Memory B cell (primary cell): ENCODE measurements around the gene PPARG.
"Not testable (repeated sequence)": the region's sequence is repeated elsewhere in the genome, so short reads cannot be mapped to it uniquely, and the experiment has no call there.

Experiments
- ATAC-seq: fragments of 150-1000 bp; cut with Tn5 transposase; 2 replicates; pipeline ENCODE4 v1.10.0; 2021; ENCODE audit warnings: low read depth, mild to moderate bottlenecking, moderate library complexity
- DNase-seq, 2 donors: peaks; one replicate each; pipeline ENCODE4 v3.0.0; 2022; ENCODE audit warnings: low spot score in 2 of 2
- H3K27ac Mint-ChIP-seq: one replicate; pipeline ENCODE4 v1.8.0; 2022; ENCODE audit warnings: mild to moderate bottlenecking, moderate library complexity, mixed read lengths
- H3K27me3 Mint-ChIP-seq: one replicate; pipeline ENCODE4 v1.8.0; 2022; ENCODE audit warnings: mixed read lengths
- H3K36me3 Mint-ChIP-seq: one replicate; pipeline ENCODE4 v1.8.0; 2022; ENCODE audit warnings: mild to moderate bottlenecking, mixed read lengths
- H3K4me1 Mint-ChIP-seq: one replicate; pipeline ENCODE4 v1.8.0; 2022; ENCODE audit warnings: mixed read lengths
- H3K4me3 Mint-ChIP-seq: one replicate; pipeline ENCODE4 v1.8.0; 2022; ENCODE audit warnings: mild to moderate bottlenecking, moderate library complexity, mixed read lengths
- H3K9me3 Mint-ChIP-seq: one replicate; pipeline ENCODE4 v1.8.0; 2022; ENCODE audit warnings: mixed read lengths

PPARG gene

GRCh38 chr3:12439161-12439940, 150.5 kb downstream of the PPARG start:
- Mint-ChIP-seq H3K36me3 (no peaks in the 10 kb centered on the region), H3K27ac (no peak overlapping the region), H3K27me3 (peaks cover 11% of the 10 kb centered on the region), H3K9me3 (no peaks in the 10 kb centered on the region), H3K4me3 (no peak overlapping the region), H3K4me1 (no peaks in the 10 kb centered on the region)
- DNase-seq (no peak), ATAC-seq (no peak)

GRCh38 chr3:12440927-12441714, 152.3 kb downstream of the PPARG start:
- H3K4me1 Mint-ChIP-seq = no peaks in the 10 kb centered on the region
- DNase-seq (no peak), ATAC-seq (no peak)
- H3K4me3 Mint-ChIP-seq = no peak overlapping the region
- H3K27ac Mint-ChIP-seq = no peak overlapping the region
- H3K36me3 Mint-ChIP-seq = peaks cover 1% of the 10 kb centered on the region
- H3K9me3 Mint-ChIP-seq = no peaks in the 10 kb centered on the region
- peaks cover 18% of the 10 kb centered on the region for H3K27me3 Mint-ChIP-seq

GRCh38 chr3:12442654-12443501, 154.0 kb downstream of the PPARG start:
- Mint-ChIP-seq H3K27me3 (peaks cover 18% of the 10 kb centered on the region), H3K27ac (no peak overlapping the region), H3K4me3 (no peak overlapping the region), H3K36me3 (peaks cover 1% of the 10 kb centered on the region), H3K9me3 (no peaks in the 10 kb centered on the region), H3K4me1 (no peaks in the 10 kb centered on the region)
- ATAC-seq (no peak), DNase-seq (no peak)

- H3K27me3 Mint-ChIP-seq = peaks cover 16% of the 10 kb centered on the region
- DNase-seq (no peak), ATAC-seq (no peak)
- peaks cover 3% of the 10 kb centered on the region for H3K9me3 Mint-ChIP-seq
- peaks cover 1% of the 10 kb centered on the region for H3K36me3 Mint-ChIP-seq
- H3K4me3 Mint-ChIP-seq = no peak overlapping the region
- no peaks in the 10 kb centered on the region for H3K4me1 Mint-ChIP-seq
- no peak overlapping the region for H3K27ac Mint-ChIP-seq
These were observed 155.1 kb downstream of the PPARG start for GRCh38 chr3:12443781-12444522.

- Mint-ChIP-seq H3K27ac (no peak overlapping the region), H3K4me3 (no peak overlapping the region), H3K27me3 (peaks cover 16% of the 10 kb centered on the region), H3K36me3 (peaks cover 1% of the 10 kb centered on the region), H3K4me1 (no peaks in the 10 kb centered on the region), H3K9me3 (peaks cover 3% of the 10 kb centered on the region)
- no peak for ATAC-seq
- DNase-seq = no peak
These were observed 156.0 kb downstream of the PPARG start for GRCh38 chr3:12444582-12445471.

- H3K9me3 Mint-ChIP-seq = peaks cover 3% of the 10 kb centered on the region
- no peaks in the 10 kb centered on the region for H3K4me1 Mint-ChIP-seq
- H3K27ac Mint-ChIP-seq = no peak overlapping the region
- H3K4me3 Mint-ChIP-seq = no peak overlapping the region
- ATAC-seq (no peak), DNase-seq (no peak)
- peaks cover 16% of the 10 kb centered on the region for H3K27me3 Mint-ChIP-seq
- peaks cover 1% of the 10 kb centered on the region for H3K36me3 Mint-ChIP-seq
These were observed 156.8 kb downstream of the PPARG start for GRCh38 chr3:12445523-12446240.

- Mint-ChIP-seq H3K27ac (no peak overlapping the region), H3K4me1 (no peaks in the 10 kb centered on the region), H3K27me3 (peaks cover 16% of the 10 kb centered on the region), H3K4me3 (no peak overlapping the region), H3K36me3 (peaks cover 1% of the 10 kb centered on the region), H3K9me3 (peaks cover 3% of the 10 kb centered on the region)
- DNase-seq (no peak), ATAC-seq (no peak)
These were observed 157.4 kb downstream of the PPARG start for GRCh38 chr3:12446298-12446697.

GRCh38 chr3:12447075-12447474, 158.2 kb downstream of the PPARG start:
- no peak overlapping the region for H3K4me3 Mint-ChIP-seq
- H3K9me3 Mint-ChIP-seq = peaks cover 3% of the 10 kb centered on the region
- no peak for DNase-seq
- peaks cover 1% of the 10 kb centered on the region for H3K36me3 Mint-ChIP-seq
- H3K27ac Mint-ChIP-seq = no peak overlapping the region
- no peak for ATAC-seq
- H3K27me3 Mint-ChIP-seq = peaks cover 16% of the 10 kb centered on the region
- H3K4me1 Mint-ChIP-seq = no peaks in the 10 kb centered on the region

GRCh38 chr3:12448404-12449202, 159.7 kb downstream of the PPARG start:
- not testable (repeated sequence) for H3K36me3 Mint-ChIP-seq, H3K27ac Mint-ChIP-seq, DNase-seq, H3K27me3 Mint-ChIP-seq, ATAC-seq, H3K4me3 Mint-ChIP-seq, H3K9me3 Mint-ChIP-seq, H3K4me1 Mint-ChIP-seq

- Mint-ChIP-seq H3K27ac (no peak overlapping the region), H3K36me3 (peaks cover 1% of the 10 kb centered on the region), H3K4me1 (no peaks in the 10 kb centered on the region), H3K27me3 (peaks cover 8% of the 10 kb centered on the region), H3K9me3 (peaks cover 3% of the 10 kb centered on the region), H3K4me3 (no peak overlapping the region)
- ATAC-seq = no peak
- DNase-seq = no peak
These were observed 161.2 kb downstream of the PPARG start for GRCh38 chr3:12449889-12450682.

GRCh38 chr3:12451481-12451880, 162.6 kb downstream of the PPARG start:
- Mint-ChIP-seq H3K27me3 (peaks cover 2% of the 10 kb centered on the region), H3K27ac (no peak overlapping the region), H3K4me3 (no peak overlapping the region), H3K36me3 (no peaks in the 10 kb centered on the region), H3K9me3 (peaks cover 3% of the 10 kb centered on the region), H3K4me1 (no peaks in the 10 kb centered on the region)
- ATAC-seq = no peak
- no peak for DNase-seq
